OCI-LY1 (cell line): ENCODE data around the gene EEFSEC.

Experiments
- CTCF ChIP-seq: fragments of 200-600 bp; sonication (generic), shearing (Covaris generic); IDR thresholded peaks from 2 replicates; pipeline ENCODE4 v1.5.1; 2017; ENCODE audit warnings: mild to moderate bottlenecking, antibody characterized with exemption, low read length, moderate library complexity, mixed read lengths
- EZH2 ChIP-seq: fragments of 200-600 bp; sonication (generic), shearing (Covaris generic); IDR thresholded peaks from 2 replicates; pipeline ENCODE4 v1.8.0; 2017; ENCODE audit warnings: borderline replicate concordance, mixed run types, mild to moderate bottlenecking, antibody characterized with exemption, low read length, moderate library complexity, mixed read lengths

- TF ChIP-seq EZH2 (no peak), CTCF (no peak)
These were observed 173.0 kb downstream of the EEFSEC start for GRCh38 chr3:128326051-128326823.
